Effector CD4-positive, alpha-beta T cell (primary cell): ENCODE data around the gene CLDN34.

ENCODE experiments used
- DNase-seq: peaks from one replicate; pipeline ENCODE4 v3.0.0-alpha.2; 2020

CLDN34 gene

DNA sequence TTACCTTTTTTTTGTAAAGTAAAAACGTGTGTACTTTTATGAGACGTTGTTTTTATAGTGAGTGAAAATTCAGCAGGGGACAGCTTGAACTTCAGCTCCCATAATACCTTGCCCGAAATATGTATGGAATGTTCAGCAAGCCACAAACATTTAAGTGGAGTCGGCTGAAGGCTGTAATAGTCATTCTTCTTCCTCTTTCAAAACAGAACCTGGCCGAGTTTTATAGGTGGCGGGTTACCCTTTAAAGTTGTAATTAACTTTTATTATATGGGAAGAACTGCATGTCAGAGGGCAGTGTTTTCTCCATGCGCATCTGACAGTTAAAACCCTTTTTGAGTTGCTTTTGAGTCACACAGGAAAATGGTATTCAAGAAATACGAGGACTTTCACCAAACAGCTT, 50.7 kb downstream of the CLDN34 start:
- no peak for DNase-seq
